ENCODE data around the gene EXT2. TPM values are rescaled to one million over a fixed set of nuclear protein-coding genes. Genes with fewer than 3 reads are reported as not detected.

The EXT2 gene
- total RNA-seq, 1 donor from 2014 or later: 53.7 TPM

DNA sequence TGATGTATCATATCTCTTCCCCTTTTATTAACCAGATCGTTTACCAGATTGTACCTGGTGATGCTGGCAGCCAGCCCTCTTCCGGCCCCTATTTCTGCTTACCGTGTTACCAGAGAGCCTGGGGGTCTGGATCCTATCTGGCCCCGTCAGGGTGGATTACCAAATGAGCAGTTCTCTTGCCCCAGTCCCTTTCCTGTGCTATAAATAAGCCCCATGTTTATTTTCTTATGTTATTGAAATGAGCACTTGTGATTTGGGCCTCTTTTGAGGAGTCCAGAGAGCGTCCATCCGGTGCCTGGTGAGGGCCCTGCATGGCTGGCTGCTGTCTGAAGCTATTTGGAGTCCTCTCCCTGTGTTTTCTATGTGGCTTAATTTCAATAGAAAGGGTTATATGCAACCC is 154.9 kb downstream of the EXT2 start:
- intact Hi-C loops (cut with DNase I): no loop called here
- no peak for TF ChIP-seq CTCF (IDR thresholded peaks at IDR 0.05)

DNA sequence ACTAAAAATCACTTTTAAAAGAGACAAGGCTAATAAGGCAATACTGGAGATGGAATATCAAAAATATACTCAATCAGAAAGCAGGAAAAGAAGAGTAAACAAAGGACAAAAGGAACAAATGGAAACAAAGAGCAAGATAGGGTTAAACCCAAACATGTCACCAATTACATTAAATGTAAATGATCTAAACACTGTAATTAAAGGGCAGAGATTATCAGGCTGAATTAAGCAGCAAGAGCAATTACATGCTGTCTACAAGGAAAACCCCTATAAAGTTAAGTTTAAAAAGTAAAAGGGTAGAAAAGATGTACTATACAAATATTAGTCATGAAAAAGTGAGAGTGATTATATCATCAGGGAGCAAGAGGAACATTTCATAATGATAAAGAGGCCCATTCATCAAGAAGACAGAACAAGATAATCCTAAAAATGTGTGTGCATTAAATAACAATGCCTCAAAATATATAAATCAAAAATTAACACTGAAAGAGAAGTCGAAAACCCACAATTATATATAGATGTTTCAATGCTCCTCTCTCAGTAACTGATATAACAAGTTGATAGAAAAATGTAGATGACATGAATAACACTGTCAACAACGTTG is 157.6 kb downstream of the EXT2 start:
- no peak overlapping the region for H3K4me3 ChIP-seq
- no peak overlapping the region for H3K27ac ChIP-seq
- no peaks in the 10 kb centered on the region for H3K27me3 ChIP-seq (ENCODE audit: low read depth)
- H3K36me3 ChIP-seq: no peaks in the 10 kb centered on the region
- DNase-seq (no peak), ATAC-seq (no peak)
- H3K9me3 ChIP-seq: peaks cover 13% of the 10 kb centered on the region
- TF ChIP-seq CTCF (IDR thresholded peaks at IDR 0.05): no peak
- H3K4me1 ChIP-seq: no peaks in the 10 kb centered on the region
- intact Hi-C loops (cut with DNase I): no loop called here

More for the DNA sequence above, 154.9 kb downstream of the EXT2 start:
- no peaks in the 10 kb centered on the region for H3K27me3 ChIP-seq (ENCODE audit: low read depth)
- no peaks in the 10 kb centered on the region for H3K36me3 ChIP-seq
- H3K9me3 ChIP-seq: peaks cover 13% of the 10 kb centered on the region
- DNase-seq: no peak
- no peak overlapping the region for H3K4me3 ChIP-seq
- no peak overlapping the region for H3K27ac ChIP-seq
- ATAC-seq: no peak
- no peaks in the 10 kb centered on the region for H3K4me1 ChIP-seq

DNA sequence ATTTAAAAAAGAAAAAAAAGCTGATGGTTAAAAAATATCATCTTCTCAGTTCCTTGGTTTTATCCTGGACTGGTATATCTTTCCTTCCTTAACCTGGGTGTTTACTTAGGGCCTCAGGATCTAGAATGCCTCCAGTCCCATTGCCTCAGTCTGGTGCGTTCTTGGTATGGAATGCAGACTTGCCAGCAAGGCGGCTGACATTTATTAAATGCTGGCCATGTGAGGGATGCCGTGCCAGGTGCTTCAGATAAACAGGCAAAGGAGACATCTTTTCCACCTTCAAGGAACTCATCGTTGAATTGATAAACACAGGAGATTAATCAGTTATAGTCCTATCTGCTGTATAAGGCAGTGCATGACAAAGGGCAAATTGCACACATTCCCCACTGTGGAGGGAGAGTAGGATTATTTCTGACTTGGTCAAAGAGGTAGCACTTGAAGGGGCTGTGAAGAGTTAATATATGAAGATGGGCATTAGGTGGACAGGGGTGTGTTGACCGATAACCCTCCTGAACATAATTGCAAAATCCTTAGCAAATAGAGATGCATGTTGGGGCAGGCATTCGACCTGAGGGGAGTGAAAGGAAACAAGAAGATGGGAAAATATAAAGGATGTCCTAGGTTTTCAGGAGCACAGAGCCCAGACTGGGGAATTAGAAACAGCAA is 160.1 kb downstream of the EXT2 start:
- no peak for DNase-seq
- intact Hi-C loops (cut with DNase I): no loop called here
- H3K27ac ChIP-seq: no peak overlapping the region
- no peak for TF ChIP-seq CTCF (IDR thresholded peaks at IDR 0.05)
- H3K27me3 ChIP-seq (ENCODE audit: low read depth): no peaks in the 10 kb centered on the region
- no peaks in the 10 kb centered on the region for H3K4me1 ChIP-seq
- H3K4me3 ChIP-seq: no peak overlapping the region
- no peaks in the 10 kb centered on the region for H3K36me3 ChIP-seq
- no peak for ATAC-seq
- H3K9me3 ChIP-seq: peaks cover 13% of the 10 kb centered on the region

- no peaks in the 10 kb centered on the region for H3K27me3 ChIP-seq (ENCODE audit: low read depth)
- no peaks in the 10 kb centered on the region for H3K36me3 ChIP-seq
- intact Hi-C loops (cut with DNase I): no loop called here
- ATAC-seq: no peak
- peaks cover 13% of the 10 kb centered on the region for H3K9me3 ChIP-seq
- H3K4me3 ChIP-seq: no peak overlapping the region
- no peak overlapping the region for H3K27ac ChIP-seq
- TF ChIP-seq CTCF (IDR thresholded peaks at IDR 0.05): no peak
- no peaks in the 10 kb centered on the region for H3K4me1 ChIP-seq
- DNase-seq: no peak
Measured at GRCh38 chr11:44256673-44257291, 161.3 kb downstream of the EXT2 start.

DNA sequence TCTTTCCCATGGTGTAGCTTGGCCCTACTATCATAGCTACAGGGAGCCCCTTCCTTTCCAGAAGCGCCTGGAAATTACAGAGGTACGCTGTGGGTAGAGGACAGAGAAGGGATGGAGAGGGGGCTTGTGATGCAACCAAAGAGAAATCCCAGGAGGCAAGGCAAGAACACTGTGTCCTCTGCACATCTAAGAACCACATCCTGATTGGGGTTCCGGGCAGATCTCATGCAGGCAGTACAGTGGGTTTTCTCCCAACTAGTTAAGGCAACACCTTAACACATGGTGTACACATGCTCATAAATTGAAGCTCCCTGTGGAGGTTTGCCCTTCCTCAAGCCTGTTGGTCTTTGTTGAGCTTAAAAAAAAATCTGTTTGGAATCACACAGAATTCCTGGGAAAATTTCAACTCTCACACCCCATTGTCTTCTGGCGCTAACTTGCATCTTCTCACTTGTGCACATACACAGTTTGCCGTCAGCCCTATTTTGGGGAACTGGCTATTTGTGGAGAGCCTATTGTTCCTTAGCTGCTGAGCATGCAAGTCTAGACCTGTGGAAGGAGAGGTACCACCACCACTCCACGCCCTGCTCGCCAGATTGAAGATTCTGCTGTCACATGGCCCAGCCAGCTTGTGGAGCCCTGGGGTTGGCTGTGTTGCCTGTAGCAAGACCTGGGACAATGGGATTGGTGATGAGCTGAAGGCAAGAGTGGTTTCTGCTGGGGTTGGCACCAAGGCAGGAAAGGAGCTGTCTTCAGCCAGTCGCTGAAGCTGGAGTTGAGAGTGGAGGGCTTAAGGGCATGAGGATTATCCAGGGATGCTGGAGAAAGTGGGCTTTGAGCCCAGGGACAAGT is 162.1 kb downstream of the EXT2 start:
- no peak for ATAC-seq
- H3K36me3 ChIP-seq: no peaks in the 10 kb centered on the region
- no peaks in the 10 kb centered on the region for H3K27me3 ChIP-seq (ENCODE audit: low read depth)
- no peak for TF ChIP-seq CTCF (IDR thresholded peaks at IDR 0.05)
- DNase-seq: no peak
- no peak overlapping the region for H3K27ac ChIP-seq
- peaks cover 8% of the 10 kb centered on the region for H3K9me3 ChIP-seq
- no peak overlapping the region for H3K4me3 ChIP-seq
- intact Hi-C loops (cut with DNase I): no loop called here
- no peaks in the 10 kb centered on the region for H3K4me1 ChIP-seq

All from lower lobe of right lung (tissue), 2 donors.